ENCODE data around the gene ERICH4.

DNA sequence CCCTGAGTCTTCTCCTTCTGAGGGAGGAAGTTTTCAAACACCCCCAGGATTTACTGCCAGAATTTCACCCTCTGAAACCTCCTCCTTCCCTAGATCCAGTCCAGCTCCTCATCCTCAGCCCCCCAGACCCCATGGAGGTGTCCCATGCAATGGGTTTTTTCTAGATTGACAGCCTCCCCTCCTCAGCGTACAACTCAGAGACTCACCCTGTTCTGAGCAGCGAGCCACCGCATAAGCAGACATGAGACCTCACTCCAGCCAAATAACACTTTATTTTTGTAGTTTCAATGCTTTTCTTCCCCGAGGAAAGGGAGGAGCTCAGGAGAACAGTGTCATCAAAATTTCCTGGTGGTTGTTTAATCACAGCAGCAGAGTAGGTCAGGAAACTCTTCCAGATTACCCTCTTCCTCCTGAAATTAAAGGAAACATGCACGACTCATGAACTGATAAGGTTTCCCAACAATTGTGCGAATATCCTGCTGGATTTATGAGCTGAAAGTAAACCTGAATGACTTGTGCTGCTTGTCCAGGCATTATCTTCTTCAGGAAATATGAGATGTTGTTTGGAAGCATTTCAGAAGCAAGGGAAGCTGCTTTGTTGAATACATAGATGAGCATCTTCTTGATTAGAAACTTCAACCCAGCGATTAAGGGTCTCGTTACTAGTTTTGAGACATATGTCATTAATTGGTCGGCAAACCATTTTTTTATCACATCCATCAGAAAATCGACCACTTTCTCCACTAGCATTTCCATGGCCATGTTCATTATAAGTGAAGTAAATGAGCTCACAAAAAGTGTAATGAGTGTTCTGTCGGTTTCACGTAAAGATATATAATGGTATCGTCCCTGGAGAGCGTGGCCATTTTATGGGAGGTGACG lies 36.2 kb downstream of the ERICH4 start:
- TF ChIP-seq, protein P1, sequence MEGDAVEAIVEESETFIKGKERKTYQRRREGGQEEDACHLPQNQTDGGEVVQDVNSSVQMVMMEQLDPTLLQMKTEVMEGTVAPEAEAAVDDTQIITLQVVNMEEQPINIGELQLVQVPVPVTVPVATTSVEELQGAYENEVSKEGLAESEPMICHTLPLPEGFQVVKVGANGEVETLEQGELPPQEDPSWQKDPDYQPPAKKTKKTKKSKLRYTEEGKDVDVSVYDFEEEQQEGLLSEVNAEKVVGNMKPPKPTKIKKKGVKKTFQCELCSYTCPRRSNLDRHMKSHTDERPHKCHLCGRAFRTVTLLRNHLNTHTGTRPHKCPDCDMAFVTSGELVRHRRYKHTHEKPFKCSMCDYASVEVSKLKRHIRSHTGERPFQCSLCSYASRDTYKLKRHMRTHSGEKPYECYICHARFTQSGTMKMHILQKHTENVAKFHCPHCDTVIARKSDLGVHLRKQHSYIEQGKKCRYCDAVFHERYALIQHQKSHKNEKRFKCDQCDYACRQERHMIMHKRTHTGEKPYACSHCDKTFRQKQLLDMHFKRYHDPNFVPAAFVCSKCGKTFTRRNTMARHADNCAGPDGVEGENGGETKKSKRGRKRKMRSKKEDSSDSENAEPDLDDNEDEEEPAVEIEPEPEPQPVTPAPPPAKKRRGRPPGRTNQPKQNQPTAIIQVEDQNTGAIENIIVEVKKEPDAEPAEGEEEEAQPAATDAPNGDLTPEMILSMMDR (IDR thresholded peaks at IDR 0.05), result no peak
- TF ChIP-seq POLR2AphosphoS5 (IDR thresholded peaks at IDR 0.05) (peak in 1 of 2 donors; percentile 48), POLR2A (IDR thresholded peaks at IDR 0.05; ENCODE audit: low read depth) (no peak), EP300 (IDR thresholded peaks at IDR 0.05) (no peak)

Measured in esophagus muscularis mucosa (tissue), 4 donors.